Measurements from ENCODE around the gene PACRG.

PACRG gene

GRCh38 chr6:163327921-163328320 lies 600.1 kb downstream of the PACRG start:
- Histone ChIP-seq H3K36me3 (ENCODE audit: insufficient read depth, low read length) (no peaks in the 10 kb centered on the region), H3K9ac (ENCODE audit: low read length) (no peak overlapping the region), H3K9me3 (ENCODE audit: low read length) (no peaks in the 10 kb centered on the region), H3K4me1 (ENCODE audit: insufficient read depth, low read length) (no peaks in the 10 kb centered on the region), H3K27ac (ENCODE audit: low read depth, low read length) (no peak overlapping the region), H3K27me3 (ENCODE audit: control insufficient read depth in 1 of 2, insufficient read depth in 2 of 2, low read length in 2 of 2) (no peaks in the 10 kb centered on the region), H3K4me3 (ENCODE audit: low read depth in 1 of 2, low read length in 2 of 2) (no peak overlapping the region)

GRCh38 chr6:163328411-163328810 lies 600.6 kb downstream of the PACRG start:
- Histone ChIP-seq H3K36me3 (ENCODE audit: insufficient read depth, low read length) (no peaks in the 10 kb centered on the region), H3K27ac (ENCODE audit: low read depth, low read length) (no peak overlapping the region), H3K27me3 (ENCODE audit: control insufficient read depth in 1 of 2, insufficient read depth in 2 of 2, low read length in 2 of 2) (no peaks in the 10 kb centered on the region), H3K4me1 (ENCODE audit: insufficient read depth, low read length) (no peaks in the 10 kb centered on the region), H3K9ac (ENCODE audit: low read length) (no peak overlapping the region), H3K4me3 (ENCODE audit: low read depth in 1 of 2, low read length in 2 of 2) (no peak overlapping the region), H3K9me3 (ENCODE audit: low read length) (no peaks in the 10 kb centered on the region)

- H3K4me1 ChIP-seq (ENCODE audit: insufficient read depth, low read length), result peaks cover 3% of the 10 kb centered on the region
- H3K9ac ChIP-seq (ENCODE audit: low read length), result no peak overlapping the region
These were observed 602.2 kb downstream of the PACRG start for GRCh38 chr6:163329991-163330390.

GRCh38 chr6:163331245-163331644 lies 603.5 kb downstream of the PACRG start:
- no peak overlapping the region for H3K27ac ChIP-seq (ENCODE audit: low read depth, low read length)

More at GRCh38 chr6:163329991-163330390, 602.2 kb downstream of the PACRG start:
- Histone ChIP-seq H3K27me3 (ENCODE audit: control insufficient read depth in 1 of 2, insufficient read depth in 2 of 2, low read length in 2 of 2) (no peaks in the 10 kb centered on the region), H3K27ac (ENCODE audit: low read depth, low read length) (no peak overlapping the region), H3K4me3 (ENCODE audit: low read depth in 1 of 2, low read length in 2 of 2) (no peak overlapping the region), H3K9me3 (ENCODE audit: low read length) (no peaks in the 10 kb centered on the region), H3K36me3 (ENCODE audit: insufficient read depth, low read length) (no peaks in the 10 kb centered on the region)

GRCh38 chr6:163332575-163332974 lies 604.8 kb downstream of the PACRG start:
- no peak overlapping the region for H3K27ac ChIP-seq (ENCODE audit: low read depth, low read length)
- no peaks in the 10 kb centered on the region for H3K36me3 ChIP-seq (ENCODE audit: insufficient read depth, low read length)
- H3K4me3 ChIP-seq (ENCODE audit: low read depth in 1 of 2, low read length in 2 of 2), result no peak overlapping the region
- H3K27me3 ChIP-seq (ENCODE audit: control insufficient read depth in 1 of 2, insufficient read depth in 2 of 2, low read length in 2 of 2), result no peaks in the 10 kb centered on the region
- H3K9ac ChIP-seq (ENCODE audit: low read length), result no peak overlapping the region
- no peaks in the 10 kb centered on the region for H3K9me3 ChIP-seq (ENCODE audit: low read length)
- H3K4me1 ChIP-seq (ENCODE audit: insufficient read depth, low read length), result peaks cover 8% of the 10 kb centered on the region

More at GRCh38 chr6:163331245-163331644, 603.5 kb downstream of the PACRG start:
- no peak overlapping the region for H3K4me3 ChIP-seq (ENCODE audit: low read depth in 1 of 2, low read length in 2 of 2)
- no peaks in the 10 kb centered on the region for H3K27me3 ChIP-seq (ENCODE audit: control insufficient read depth in 1 of 2, insufficient read depth in 2 of 2, low read length in 2 of 2)
- no peak overlapping the region for H3K9ac ChIP-seq (ENCODE audit: low read length)
- H3K4me1 ChIP-seq (ENCODE audit: insufficient read depth, low read length), result peaks cover 8% of the 10 kb centered on the region
- no peaks in the 10 kb centered on the region for H3K9me3 ChIP-seq (ENCODE audit: low read length)
- H3K36me3 ChIP-seq (ENCODE audit: insufficient read depth, low read length), result no peaks in the 10 kb centered on the region

- Histone ChIP-seq H3K9ac (ENCODE audit: low read length) (no peak overlapping the region), H3K27me3 (ENCODE audit: control insufficient read depth in 1 of 2, insufficient read depth in 2 of 2, low read length in 2 of 2) (no peaks in the 10 kb centered on the region), H3K9me3 (ENCODE audit: low read length) (no peaks in the 10 kb centered on the region), H3K27ac (ENCODE audit: low read depth, low read length) (no peak overlapping the region), H3K36me3 (ENCODE audit: insufficient read depth, low read length) (no peaks in the 10 kb centered on the region), H3K4me3 (ENCODE audit: low read depth in 1 of 2, low read length in 2 of 2) (no peak overlapping the region), H3K4me1 (ENCODE audit: insufficient read depth, low read length) (peaks cover 8% of the 10 kb centered on the region)
These were observed 605.3 kb downstream of the PACRG start for GRCh38 chr6:163333038-163333437.

GRCh38 chr6:163333701-163334663 lies 606.2 kb downstream of the PACRG start:
- Histone ChIP-seq H3K27me3 (ENCODE audit: control insufficient read depth in 1 of 2, insufficient read depth in 2 of 2, low read length in 2 of 2) (no peaks in the 10 kb centered on the region), H3K27ac (ENCODE audit: low read depth, low read length) (no peak overlapping the region), H3K9ac (ENCODE audit: low read length) (no peak overlapping the region), H3K9me3 (ENCODE audit: low read length) (no peaks in the 10 kb centered on the region), H3K4me1 (ENCODE audit: insufficient read depth, low read length) (peaks cover 8% of the 10 kb centered on the region), H3K4me3 (ENCODE audit: low read depth in 1 of 2, low read length in 2 of 2) (no peak overlapping the region), H3K36me3 (ENCODE audit: insufficient read depth, low read length) (no peaks in the 10 kb centered on the region)

GRCh38 chr6:163335056-163335455 lies 607.3 kb downstream of the PACRG start:
- Histone ChIP-seq H3K9ac (ENCODE audit: low read length) (no peak overlapping the region), H3K4me3 (ENCODE audit: low read depth in 1 of 2, low read length in 2 of 2) (no peak overlapping the region), H3K36me3 (ENCODE audit: insufficient read depth, low read length) (no peaks in the 10 kb centered on the region), H3K27me3 (ENCODE audit: control insufficient read depth in 1 of 2, insufficient read depth in 2 of 2, low read length in 2 of 2) (no peaks in the 10 kb centered on the region), H3K4me1 (ENCODE audit: insufficient read depth, low read length) (peaks cover 8% of the 10 kb centered on the region), H3K27ac (ENCODE audit: low read depth, low read length) (peak overlapping the region; percentile 7), H3K9me3 (ENCODE audit: low read length) (no peaks in the 10 kb centered on the region)

GRCh38 chr6:163335671-163336545 lies 608.1 kb downstream of the PACRG start:
- H3K4me1 ChIP-seq (ENCODE audit: insufficient read depth, low read length), result peaks cover 8% of the 10 kb centered on the region
- H3K9me3 ChIP-seq (ENCODE audit: low read length), result no peaks in the 10 kb centered on the region
- H3K36me3 ChIP-seq (ENCODE audit: insufficient read depth, low read length), result no peaks in the 10 kb centered on the region
- H3K4me3 ChIP-seq (ENCODE audit: low read depth in 1 of 2, low read length in 2 of 2), result no peak overlapping the region
- H3K9ac ChIP-seq (ENCODE audit: low read length), result no peak overlapping the region
- H3K27me3 ChIP-seq (ENCODE audit: control insufficient read depth in 1 of 2, insufficient read depth in 2 of 2, low read length in 2 of 2), result no peaks in the 10 kb centered on the region
- no peak overlapping the region for H3K27ac ChIP-seq (ENCODE audit: low read depth, low read length)

- no peaks in the 10 kb centered on the region for H3K36me3 ChIP-seq (ENCODE audit: insufficient read depth, low read length)
- peaks cover 8% of the 10 kb centered on the region for H3K4me1 ChIP-seq (ENCODE audit: insufficient read depth, low read length)
- no peaks in the 10 kb centered on the region for H3K27me3 ChIP-seq (ENCODE audit: control insufficient read depth in 1 of 2, insufficient read depth in 2 of 2, low read length in 2 of 2)
- H3K9ac ChIP-seq (ENCODE audit: low read length), result no peak overlapping the region
- H3K4me3 ChIP-seq (ENCODE audit: low read depth in 1 of 2, low read length in 2 of 2), result no peak overlapping the region
- no peak overlapping the region for H3K27ac ChIP-seq (ENCODE audit: low read depth, low read length)
- H3K9me3 ChIP-seq (ENCODE audit: low read length), result no peaks in the 10 kb centered on the region
These were observed 609.2 kb downstream of the PACRG start for GRCh38 chr6:163336961-163337360.

- Histone ChIP-seq H3K27me3 (ENCODE audit: control insufficient read depth in 1 of 2, insufficient read depth in 2 of 2, low read length in 2 of 2) (no peaks in the 10 kb centered on the region), H3K4me1 (ENCODE audit: insufficient read depth, low read length) (peaks cover 8% of the 10 kb centered on the region), H3K9ac (ENCODE audit: low read length) (no peak overlapping the region), H3K27ac (ENCODE audit: low read depth, low read length) (no peak overlapping the region), H3K4me3 (ENCODE audit: low read depth in 1 of 2, low read length in 2 of 2) (no peak overlapping the region), H3K9me3 (ENCODE audit: low read length) (no peaks in the 10 kb centered on the region), H3K36me3 (ENCODE audit: insufficient read depth, low read length) (no peaks in the 10 kb centered on the region)
These were observed 610.2 kb downstream of the PACRG start for GRCh38 chr6:163337958-163338357.

Data from muscle layer of colon (tissue), 2 donors.